ENCODE data around the gene SRPRB.
"Not testable (repeated sequence)": the region's sequence is repeated elsewhere in the genome, so short reads cannot be mapped to it uniquely, and the experiment has no call there.

Gene SRPRB

DNA sequence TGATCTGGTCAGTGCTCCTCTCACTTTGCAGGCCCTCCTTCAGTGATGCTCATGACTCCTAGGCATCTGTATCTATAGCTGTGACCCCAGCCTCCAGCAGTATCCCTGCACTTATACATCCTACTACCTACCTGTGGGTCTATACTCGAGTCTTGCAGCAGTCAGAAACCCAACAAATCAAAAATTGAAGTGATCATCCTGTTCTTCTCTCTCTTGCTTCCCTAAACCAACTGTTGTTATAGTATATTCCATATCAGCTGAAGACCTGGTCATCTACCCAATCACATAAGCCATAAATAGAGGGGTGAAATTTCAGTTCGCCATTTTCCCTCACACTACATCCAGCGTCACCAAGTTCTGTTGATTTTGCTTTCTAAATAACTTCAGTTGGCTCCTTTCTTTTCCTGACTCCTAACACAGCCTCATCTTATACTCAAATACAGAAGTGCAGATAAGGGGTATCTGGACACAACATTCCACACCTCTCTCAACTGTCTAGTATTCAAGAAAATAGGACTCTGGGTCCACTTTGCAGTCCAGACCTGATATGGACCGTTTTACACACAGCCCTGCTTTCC lies 25.9 kb upstream of the SRPRB start:
- no peak for DNase-seq

DNA sequence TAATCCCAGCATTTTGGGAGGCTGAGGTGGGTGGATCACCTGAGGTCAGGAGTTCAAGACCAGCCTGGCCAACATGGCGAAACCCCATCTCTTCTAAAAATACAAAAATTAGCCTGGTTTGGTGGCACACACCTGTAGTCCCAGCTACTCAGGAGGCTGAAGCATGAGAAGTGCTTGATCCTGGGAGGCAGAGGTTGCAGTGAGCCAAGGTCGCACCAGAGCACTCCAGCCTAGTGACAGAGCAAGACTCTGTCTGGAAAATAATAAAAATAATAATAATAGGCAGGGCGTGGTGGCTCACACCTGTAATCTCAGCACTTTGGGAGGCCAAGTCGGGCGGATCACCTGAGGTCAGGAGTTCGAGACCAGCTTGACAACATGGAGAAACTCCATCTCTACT lies 24.9 kb upstream of the SRPRB start:
- DNase-seq, result not testable (repeated sequence)

DNA sequence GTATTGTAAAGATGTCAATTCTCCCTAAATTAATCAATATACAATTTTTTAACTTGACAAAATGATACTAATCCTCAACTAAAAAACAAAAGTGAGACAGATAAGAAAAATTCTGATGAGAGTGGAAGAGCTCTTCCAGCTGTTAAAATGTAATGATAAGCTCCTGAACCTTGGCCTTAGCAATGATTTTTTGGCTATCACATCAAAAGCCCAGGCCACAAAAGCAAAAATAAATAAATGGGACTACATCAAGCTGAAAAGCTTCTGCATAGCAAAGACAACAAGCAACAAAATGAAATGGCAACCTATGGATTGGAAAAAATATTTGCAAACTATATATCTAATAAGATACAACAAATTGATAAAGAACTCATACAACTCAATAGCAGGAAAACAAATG lies 24.0 kb upstream of the SRPRB start:
- no peak for DNase-seq

DNA sequence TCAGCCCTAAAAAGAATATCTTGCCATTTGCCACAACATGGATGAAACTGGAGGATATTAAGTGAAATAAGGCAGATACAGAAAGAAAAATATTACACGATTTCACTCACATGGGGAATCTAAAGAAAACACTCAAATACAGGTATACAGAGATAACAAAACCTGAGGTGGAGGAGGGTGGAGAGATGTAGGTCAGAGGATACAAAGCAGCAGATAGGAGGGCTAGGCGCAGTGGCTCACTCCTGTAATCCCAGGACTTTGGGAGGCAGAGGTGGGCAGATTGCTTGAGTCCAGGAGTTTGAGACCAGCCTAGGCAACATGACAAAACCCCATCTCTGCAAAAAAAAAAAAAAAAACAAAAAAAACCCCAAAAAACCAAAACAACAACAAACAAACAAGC lies 23.2 kb upstream of the SRPRB start:
- DNase-seq, result no peak

DNA sequence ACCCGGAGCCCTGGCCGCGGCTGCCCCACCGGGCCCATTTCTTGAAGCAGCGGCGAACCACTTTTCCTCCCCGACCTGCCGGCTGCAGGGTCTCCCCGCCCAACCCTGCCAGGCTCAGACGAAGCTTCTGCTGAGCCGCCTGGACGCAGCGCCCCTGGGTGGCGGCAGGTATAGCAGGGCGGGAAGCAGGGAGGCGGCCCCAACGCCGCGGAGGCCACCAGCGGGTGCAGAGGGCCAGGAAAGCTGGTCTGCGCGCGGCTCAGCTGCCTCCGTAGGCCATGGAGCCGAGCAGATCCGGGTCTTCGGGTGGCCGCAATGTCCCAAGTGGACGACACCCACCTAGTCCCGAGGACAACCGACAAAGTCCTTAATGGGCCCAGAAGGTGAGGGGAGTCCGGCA lies 21.9 kb upstream of the SRPRB start:
- no peak for DNase-seq

DNA sequence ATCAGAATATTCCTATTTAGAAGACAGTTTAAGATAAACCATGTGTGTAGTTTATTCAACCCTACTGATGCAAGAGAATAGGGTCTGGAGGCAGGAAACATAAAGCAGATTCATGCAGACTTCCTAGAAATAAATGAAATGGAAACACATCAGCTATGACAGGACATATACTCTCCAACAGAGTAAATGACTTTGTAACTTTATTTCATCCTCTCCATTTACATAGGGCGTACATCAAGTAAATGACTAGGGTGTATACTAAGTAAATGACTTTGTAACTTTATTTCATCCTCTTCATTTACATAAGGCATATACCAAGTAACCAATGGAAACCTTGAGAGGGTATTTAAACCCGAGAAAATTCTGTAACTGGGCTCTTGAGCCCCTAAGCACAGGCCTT lies 17.6 kb upstream of the SRPRB start:
- DNase-seq, result no peak

DNA sequence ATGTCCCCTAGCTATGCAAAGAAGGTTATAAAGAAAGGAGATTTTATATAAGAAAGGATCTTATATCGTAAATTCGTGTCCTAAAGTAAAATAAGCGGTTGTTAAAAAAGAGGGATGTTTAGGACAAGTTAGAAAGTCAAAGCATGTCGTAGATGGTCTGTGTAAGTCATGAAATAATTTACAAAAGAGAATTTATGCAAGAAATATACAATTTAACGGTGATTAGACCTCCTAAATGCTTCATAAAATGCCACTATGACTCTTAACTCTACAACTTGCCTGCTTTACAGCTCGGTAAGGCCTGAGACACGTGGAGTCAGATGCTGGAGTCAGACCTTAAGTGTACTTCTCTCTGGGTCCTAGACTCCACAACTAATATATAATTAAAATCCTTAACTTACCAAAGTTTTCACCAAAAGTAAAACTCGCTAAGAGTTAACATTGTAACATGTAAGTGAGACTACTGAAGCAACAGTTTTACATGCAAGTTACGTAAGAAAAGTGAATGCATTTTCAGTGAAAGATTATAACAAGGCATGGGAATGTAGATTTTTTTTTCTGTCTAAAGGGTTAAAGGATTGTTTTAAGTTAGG lies 13.3 kb upstream of the SRPRB start:
- DNase-seq, result no peak

DNA sequence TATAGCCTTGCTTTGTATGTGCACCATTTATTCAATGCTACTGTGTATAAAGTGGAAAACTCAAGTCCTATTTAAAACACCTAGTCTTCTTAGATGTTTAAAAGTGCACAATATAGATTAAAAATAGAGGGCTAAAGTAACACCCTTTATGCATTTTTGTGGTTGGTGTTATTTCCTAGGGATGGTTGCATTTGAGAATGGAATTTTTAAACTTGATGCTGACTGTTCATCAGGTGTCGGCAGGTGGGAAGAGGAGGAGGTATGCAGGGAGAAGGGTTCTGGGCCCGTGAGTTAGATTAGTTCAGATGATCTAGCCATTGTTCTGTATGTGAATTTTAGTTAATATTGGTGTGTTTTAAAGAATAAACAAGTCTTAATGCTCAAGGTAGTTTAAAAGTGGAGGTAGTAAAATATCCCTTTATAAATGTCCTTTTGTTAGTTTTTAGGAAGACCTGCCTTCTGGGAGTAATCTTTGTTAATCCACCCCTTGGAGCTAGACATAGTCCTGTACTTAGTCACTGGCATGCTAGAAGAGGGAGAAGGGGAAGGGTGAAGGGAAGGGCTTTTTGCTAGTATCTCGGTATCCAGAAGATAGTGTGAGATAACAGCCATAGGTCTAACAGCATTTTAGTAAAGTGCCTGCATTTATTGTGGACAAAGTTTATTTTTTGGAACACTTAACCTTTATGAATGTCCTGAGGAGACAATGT lies 8.1 kb upstream of the SRPRB start:
- no peak for DNase-seq

DNA sequence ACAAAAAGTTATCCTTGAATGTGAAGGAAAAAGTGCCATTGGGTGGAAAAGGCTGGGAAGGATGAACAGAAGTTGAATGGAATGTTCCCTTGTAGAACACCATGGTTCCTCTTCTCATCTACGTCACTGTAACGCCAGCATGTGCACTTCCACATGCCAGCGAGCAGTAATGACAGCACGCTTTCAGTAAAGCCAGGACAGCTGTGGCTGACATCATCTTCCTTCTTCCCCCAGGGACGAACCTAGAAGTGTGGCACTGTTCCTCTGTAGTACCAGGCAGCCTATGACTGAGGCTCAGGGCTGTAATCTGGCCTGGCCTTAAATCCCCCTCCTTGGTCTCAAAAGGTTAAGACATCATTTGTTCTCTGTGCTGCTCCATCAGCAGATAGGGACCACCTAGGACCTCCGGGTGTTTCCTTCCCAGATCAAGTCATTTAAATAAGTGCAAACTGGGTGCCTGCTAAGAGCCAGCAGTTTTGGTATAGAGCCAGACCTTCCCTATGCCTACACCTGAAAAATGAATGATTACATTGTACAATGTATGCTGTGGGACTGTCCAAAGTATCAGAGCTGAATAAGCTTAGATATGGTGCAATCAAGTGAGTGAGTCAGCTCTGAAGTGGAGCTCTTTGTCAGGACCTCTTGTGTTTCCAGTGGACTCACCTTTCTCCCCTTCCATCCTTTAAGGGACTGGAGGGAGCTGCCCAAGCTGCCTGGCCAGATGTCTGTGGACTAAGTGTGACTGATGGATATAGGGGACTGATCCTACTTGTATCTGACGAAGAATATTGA lies 5.6 kb upstream of the SRPRB start:
- no peak for DNase-seq

DNA sequence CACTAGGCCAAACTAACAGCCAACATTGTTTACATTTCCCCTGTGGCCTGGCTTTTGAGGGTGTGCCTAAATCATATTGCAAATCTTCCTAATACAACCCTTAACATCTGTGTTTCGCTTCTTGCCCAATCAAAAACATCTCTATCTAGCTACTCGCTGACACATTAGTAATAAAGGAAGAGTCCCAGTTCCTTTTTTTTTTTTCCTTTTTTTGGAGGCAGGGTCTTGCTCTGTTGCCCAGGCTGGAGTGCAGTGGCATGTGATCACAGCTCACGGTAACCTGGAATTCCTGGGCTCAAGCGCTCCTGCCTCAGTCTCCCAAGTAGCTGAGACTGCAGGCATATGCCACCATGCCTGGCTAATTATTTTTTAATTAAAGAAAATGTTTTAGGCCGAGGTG lies 2.1 kb upstream of the SRPRB start:
- DNase-seq, result no peak

DNA sequence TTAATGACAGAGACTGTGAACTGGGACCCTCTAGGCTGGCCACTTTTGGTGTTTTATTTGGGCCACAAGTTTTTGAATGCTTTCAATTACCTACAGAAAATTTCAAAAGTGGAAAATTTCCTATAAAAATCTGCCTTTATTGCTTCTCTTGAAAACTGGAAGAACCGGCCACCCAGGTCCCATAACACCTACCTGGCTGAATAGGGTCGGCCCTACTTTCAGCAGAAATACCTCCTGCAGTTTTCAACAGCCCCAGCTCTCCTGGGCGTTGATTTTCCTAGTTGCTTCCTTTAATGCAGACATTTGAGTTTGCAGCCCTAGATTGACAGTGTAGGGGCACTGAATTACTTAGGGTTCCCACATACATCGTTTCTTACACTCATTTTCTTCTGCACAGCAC lies 719 bp upstream of the SRPRB start:
- no peak for DNase-seq

DNA sequence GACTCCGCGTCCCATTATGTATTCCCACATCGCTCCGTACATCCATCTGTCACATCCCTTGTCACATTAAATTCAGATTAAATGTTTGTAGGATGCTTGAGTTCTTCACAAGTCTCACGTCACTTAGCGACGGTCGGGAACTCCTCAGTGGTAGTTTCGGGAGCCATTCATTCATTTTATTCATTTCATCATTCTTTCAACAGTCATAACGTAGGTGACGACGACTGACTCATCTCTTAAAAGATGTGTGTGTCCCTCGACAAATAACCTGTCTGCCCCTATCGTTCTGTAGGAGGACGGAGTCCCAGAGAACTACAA lies 272 bp upstream of the SRPRB start:
- DNase-seq, result no peak

DNA sequence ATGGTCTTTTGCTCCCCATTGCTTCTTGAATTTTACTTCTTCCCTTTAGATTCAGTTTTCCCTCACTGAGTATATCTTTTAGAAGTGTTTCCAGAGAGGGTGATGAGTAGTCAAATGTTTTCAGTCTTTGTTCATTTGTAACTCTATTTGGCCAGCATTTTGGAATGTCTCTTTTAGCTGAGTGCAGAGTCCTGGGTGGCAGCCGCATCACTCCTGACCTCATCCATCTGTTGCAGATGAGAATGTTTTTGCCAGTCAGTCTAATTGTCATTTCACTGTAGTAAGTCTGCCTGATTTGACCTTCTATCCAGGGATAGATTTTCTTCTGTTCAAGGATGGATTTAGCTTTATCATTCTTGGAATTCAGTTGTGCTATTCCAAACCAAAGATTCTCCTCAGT lies 7.3 kb downstream of the SRPRB start:
- no peak for DNase-seq

DNA sequence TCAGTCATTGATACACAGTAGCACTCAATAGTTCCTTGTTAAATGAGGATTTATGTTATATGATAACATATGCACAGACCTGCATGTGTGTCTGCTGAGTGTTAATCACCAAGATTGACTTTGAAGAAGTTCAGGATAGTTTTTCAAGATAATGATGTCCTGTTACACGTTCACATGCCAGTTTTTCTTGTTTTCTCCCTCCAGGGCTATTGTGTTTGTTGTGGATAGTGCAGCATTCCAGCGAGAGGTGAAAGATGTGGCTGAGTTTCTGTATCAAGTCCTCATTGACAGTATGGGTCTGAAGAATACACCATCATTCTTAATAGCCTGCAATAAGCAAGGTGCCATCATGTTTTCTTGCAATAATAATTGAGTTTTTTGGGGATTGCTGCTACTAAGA lies 9.8 kb downstream of the SRPRB start:
- DNase-seq, result no peak

DNA sequence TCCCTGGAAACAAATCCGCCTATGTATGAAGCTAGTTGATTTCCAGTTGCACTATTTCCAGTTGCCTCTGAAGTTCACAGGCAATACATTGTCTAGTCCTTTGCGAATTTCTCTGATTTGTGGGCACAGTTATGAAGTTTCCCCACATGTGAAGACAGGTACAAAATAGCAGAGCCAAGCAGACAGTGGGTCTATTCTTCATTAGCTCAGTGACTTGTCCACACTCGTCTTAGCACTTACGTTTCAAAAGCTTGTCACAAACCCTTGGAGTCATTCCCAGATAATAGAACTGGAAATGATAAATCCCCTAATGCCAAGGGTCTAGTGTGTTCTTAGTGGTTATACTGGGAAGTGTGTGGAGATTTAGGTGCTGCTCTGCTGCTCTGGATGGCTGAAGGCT lies 14.5 kb downstream of the SRPRB start:
- DNase-seq, result no peak

DNA sequence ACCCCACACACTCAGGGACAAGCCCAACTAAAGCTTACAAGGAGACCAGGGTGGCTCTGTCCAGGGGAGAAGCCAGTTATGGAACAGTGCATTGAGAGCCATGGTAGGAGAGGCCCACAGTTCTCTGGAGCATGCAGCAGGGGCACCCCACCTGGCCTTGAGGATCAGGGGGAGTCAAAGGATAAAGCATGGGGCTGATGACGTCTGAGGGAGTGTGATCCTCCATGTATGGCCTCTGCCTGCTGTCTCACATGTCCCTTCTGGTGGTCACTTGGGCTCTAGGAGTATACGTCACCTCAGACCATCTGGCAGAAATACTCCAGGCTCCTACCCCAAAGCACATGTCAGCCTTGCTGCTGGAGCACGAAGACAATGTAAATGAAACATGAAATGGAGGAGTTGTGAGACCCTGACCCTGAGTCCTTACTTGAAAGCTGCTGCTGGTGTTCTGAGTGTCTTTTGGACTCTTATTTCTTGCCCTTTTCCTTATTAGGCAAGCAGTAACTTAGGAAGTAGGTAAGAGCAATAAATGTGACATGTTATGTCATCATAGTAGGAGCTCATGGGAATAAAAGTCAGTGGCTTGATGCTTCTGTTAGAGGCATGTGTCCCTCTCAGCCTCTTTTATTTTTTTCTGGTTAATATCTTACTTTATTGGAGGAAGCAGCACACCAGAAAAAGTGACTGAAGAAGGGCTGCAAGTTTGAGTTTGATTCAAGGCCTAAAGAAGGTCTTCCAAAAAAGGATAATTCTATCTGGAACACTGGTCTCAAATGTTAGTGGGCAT lies 15.5 kb downstream of the SRPRB start:
- DNase-seq, result no peak

DNA sequence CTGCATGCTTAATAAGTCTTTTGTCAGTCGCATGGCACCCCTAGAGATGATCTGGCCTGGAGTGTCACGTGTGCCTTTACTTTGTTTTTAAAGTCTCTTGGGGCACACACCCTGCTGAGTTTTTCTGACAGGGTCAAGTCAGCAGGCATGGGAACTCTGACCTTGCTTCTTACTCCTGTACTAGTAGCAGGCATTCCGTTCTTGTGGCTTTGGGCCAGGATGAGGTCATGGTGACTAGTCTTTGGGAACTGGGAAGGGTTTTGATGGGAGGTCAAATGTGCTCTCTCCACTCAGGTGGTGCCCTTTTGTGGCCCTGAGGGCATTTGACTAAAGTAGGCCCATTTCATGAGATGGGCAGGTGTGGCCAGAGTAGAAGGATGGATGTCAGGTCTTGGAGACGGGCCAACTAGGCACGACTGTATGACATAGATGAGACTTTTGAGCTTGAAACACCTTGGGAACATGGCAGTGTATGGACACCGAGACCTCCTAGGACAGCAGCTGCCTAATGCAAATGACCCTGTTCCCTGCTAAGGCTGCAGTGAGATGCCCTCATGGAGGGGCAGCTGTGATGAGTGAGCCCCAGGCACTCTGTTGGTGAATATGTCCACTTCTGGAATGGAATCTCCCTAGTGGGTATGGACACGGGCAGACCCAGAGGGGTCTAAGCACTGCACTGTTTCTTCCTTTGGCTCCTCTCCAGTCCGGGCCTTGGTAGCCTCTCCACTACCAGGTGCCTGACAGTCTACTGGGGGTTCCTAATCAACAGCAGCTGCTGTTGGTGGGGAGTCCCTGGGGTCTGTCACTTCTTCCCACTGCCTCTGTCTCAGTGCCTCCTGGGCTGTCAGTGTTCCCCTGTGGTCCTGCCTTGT lies 16.4 kb downstream of the SRPRB start:
- DNase-seq, result peak; percentile 36

DNA sequence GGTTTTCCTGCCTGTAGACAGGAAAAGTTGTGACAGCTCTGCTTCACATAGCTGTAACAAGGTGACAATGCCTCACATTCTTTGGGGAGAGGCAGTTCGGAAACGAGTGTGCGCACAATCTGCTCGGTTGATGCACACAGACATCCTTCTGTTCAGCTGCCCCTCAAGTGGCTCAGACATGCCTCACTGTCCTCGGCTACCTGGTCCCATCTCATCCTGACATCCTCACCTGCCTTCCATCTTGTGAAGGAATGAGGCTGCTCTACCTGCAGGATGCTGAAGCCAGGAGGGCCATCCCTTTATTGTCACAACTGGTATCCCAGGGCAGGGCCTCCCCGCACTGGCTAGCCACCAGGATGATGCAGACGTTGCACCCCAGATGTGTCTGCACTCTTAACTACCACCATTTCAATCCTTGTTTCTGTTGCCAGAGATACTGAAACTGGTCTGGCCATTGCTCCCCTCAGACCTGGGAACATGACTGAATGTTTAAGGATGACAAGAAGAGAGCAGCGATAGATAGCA lies 19.4 kb downstream of the SRPRB start:
- no peak for DNase-seq

DNA sequence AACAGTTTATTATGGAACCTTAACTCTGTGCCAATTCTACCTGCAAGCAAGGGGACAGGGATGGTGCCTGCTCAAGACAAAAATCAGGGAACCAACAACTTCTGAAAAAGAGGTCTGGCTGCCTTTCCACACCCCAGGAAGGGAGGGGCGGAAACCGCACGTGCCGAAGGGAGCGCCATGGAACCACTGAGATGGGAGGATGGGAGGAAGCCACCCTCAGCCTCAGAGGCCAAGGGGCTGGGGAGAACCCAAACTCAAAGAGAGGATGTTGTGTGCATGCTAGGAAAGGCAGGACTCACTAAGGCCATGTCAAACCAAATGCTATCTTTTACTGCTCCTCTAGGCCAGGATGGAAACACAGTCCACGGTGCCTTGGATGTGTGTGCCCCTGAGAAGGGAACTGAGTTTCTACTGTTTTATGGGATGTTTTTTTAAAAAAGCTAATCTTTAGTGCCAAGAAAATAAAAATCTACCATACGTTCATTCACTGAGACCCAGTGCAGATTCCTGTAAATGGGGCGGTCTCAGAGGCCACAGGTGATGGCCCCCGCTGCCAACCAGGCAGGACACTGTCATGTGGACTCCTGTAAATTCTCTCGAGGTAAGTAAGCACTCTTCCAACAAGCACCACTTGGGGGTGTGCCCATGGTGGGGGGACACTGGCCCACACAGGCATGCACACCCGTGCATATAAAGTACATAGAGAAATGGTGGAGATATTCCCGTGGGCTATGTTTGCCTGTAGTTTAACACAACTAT lies 20.5 kb downstream of the SRPRB start:
- no peak for DNase-seq

DNA sequence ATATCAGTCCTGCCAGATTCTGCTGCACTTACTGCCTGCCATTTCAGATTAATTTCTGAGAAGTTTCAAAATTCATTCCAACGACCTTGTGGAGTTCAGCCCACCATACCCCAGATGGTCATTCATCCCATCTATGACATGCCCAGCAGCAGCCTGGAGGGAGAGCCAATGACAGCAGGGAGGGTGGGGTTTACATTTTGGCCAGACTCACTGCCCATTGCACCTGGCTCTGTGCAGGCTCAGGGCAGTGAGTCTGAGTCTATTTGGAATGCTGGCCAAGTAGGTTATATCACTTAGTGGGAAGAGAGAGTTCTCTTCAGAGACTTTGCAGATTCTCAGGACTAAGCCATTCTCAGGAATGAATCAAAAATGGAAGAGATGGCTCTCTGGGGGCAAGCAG lies 21.5 kb downstream of the SRPRB start:
- DNase-seq, result no peak

DNA sequence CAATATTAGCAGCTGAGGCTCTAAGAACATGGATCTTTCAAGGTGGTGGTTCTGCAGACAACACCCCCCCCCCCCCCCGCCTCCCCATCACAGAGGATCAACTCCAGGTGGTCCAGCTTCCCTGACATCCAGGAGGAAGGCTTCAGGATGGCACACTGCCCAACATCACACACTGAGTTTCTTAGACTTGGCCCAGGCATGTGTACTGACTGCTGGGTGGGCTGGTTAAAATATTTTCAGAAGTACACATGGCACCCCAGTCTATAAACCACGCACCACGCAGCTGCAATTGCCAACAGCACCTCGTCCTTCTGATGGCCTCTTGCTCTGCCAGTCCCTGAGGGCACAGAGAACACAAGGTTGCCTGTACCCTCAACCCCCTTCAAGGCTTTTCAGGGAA lies 22.1 kb downstream of the SRPRB start:
- DNase-seq, result no peak

All from NCI-H1694 (cell line).